GM12801 (cell line): ENCODE data around the gene LYRM4.

Experiments used
- TF ChIP-seq, protein P1 (sequence below): IDR thresholded peaks from one replicate; pipeline ENCODE4 v1.5.1; 2011; ENCODE audit warnings: control low read depth; ENCODE audit not compliant: insufficient read length; ENCODE audit errors: extremely low read depth

Gene LYRM4

GRCh38 chr6:5067305-5067704 is 193.4 kb downstream of the LYRM4 start:
- TF ChIP-seq, protein P1, sequence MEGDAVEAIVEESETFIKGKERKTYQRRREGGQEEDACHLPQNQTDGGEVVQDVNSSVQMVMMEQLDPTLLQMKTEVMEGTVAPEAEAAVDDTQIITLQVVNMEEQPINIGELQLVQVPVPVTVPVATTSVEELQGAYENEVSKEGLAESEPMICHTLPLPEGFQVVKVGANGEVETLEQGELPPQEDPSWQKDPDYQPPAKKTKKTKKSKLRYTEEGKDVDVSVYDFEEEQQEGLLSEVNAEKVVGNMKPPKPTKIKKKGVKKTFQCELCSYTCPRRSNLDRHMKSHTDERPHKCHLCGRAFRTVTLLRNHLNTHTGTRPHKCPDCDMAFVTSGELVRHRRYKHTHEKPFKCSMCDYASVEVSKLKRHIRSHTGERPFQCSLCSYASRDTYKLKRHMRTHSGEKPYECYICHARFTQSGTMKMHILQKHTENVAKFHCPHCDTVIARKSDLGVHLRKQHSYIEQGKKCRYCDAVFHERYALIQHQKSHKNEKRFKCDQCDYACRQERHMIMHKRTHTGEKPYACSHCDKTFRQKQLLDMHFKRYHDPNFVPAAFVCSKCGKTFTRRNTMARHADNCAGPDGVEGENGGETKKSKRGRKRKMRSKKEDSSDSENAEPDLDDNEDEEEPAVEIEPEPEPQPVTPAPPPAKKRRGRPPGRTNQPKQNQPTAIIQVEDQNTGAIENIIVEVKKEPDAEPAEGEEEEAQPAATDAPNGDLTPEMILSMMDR: no peak

DNA sequence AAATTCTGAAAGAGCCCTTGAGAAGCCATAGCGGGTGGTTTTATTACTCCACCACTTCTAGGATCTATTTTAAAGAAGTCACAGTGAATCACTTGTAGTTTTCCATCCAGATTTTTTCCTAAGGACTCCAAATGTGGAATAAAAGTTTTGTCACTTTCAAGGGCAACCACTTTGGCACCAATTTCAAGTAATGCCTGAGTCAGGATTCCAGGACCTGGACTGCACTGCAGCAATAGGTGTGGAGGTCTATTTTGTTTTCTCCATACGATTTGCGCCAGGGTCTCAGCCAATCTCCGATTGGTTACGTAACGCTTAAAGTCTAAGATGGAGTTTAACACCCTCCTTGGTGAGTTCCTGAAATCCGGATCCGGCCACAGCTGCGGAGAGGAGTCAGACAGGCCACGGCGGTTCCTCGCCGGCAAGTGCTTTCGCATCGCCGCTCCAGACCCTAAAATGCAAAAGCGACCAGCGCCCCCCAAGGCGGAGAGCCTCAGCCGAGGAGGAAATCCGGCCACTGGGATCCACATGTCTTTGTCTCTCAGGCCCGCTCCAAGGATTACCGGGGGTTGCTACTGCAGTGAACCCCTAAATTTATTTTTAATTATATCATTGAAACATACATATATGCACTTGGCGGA is 194.2 kb downstream of the LYRM4 start:
- TF ChIP-seq, protein P1: no peak

DNA sequence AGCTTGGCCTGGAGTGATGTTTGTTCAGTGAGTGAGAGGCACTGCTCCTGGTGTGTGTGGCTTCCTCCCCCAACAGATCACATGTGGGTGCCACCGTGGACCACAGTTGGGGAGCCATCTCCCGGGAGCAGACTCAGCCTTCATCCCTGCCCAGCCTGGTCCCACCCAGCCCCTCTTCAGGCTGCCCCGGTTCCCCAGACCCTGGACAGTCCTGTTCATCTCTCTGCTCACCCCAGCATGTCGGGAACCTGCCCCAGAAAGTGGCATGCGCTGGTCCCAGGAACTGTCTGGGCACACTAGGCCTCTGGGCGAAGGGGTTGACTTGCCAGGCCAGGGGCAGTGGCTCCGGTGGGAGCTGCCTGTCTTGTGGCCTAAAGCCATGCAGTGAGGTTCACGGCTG is 197.1 kb downstream of the LYRM4 start:
- TF ChIP-seq, protein P1: no peak

- TF ChIP-seq, protein P1: no peak
Measured at GRCh38 chr6:5061152-5061551, 199.6 kb downstream of the LYRM4 start.

DNA sequence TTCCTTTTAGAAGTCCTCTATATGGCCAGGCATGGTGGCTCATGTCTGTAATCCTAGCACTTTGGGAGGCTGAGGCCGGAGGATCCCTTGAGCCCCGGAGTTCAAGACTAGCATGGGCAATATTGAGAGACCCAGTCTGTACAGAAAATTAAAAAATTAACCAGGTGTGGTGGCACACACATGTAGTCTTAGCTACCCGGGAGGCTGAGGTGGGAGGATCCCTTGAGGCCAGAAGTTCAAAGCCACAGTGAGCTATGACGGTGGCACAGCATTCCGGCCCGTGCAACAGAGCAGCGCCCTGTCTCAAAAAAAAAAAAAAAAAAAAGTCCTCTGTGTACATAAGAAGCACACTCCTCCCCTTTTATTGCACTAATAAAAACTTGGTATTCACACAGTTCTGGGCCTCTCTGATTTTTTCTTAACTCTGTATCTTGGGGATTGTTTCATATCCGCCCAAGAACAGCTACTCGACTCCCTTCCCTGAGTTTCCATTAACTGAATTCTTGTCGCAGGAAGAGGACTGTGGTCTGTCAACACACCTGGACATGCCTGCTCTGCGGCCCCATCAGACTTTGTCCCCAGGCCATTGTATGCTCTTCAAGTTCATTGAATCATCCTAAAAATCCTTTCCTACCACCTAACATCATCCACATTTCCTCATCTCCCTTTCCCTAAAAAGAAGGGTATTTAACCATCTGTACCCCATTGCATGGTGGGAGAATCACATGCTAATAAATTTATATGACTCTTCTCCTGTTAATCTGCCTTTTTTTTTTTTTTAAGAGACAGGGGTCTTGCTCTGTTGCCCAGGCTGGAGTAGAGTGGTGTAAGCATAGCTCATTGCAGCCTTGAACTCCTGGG is 201.5 kb downstream of the LYRM4 start:
- TF ChIP-seq, protein P1: no peak
